Stimulated activated CD4-positive, alpha-beta T cell treated with anti-CD3 and anti-CD28 coated beads, Interleukin-4, amount 100 ng/mL, for 1 hour (primary cell): Measurements from ENCODE around the gene MATCAP1.

Source experiments
- DNase-seq: peaks from one replicate; pipeline ENCODE4 v3.0.0-alpha.2; 2020

Gene MATCAP1

DNA sequence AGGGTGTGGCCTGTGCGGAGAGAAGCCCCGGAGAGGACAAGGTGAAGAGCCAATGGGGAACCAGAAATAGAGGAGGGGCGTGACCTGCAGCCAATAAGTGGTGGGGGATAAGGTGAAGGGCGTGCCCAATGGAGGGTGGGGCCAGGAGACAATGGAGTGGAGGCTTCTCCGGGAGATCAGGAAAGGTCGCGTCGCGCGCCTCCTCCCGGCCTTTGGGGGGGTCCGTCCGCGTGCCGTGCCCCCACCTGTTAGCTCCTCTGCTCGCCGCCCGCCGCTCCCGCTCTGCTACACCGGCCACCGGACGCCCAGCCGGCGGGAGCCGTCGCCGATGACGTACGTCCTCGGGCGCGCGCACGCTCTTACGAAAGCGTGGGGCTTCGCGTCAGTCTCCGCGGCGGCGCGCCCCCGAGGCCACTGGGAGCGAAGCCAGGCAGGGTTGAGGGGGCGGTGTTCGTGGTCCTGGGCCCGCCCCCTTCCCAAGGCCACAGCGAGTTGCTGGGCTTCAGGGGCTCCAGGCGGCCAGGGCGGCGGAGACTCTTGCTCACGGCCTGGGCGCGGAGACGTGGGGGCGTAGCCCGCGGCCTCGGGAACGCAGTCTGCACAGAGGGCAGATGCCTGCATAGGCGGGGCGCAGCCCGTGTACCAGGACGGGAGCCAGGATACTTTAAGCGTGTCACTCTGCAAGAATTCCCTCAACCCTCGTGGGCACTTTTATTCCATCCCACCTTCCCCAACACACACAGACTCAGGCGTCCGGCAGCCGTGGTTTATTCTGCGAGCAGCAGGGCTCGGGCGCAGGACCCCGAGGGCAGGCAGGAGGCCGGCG is at the start of gene MATCAP1:
Gene MATCAP1 (minus strand): TSS at position 337 of the 826 bp plus-strand sequence. CDS start 3,353 bp downstream, outside the sequence.
- DNase-seq: peak; percentile 90

GRCh38 chr16:67230809-67231660 is 47.3 kb upstream of the MATCAP1 start:
- DNase-seq: no peak

- DNase-seq: no peak
Measured at GRCh38 chr16:67229906-67230808, 46.4 kb upstream of the MATCAP1 start.

DNA sequence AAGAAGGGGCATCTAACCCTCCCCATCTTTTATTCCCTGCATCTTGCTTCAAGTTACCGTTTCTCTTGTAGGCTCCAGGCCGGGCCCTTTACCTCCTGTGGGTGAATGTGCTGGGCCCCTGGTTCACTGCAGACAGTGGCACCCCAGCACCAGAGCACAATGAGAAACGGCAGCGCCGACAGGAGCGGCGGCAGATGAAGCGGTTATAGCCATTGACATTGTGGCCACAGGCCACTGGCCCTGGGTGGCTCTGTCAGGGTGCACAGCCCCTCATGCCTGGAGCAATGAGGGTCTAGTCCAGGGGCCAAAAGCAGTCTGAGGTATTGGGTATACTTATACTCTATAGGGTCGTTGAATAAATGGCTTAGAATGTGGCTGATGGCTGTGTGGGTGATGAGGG is 45.1 kb upstream of the MATCAP1 start:
- no peak for DNase-seq

DNA sequence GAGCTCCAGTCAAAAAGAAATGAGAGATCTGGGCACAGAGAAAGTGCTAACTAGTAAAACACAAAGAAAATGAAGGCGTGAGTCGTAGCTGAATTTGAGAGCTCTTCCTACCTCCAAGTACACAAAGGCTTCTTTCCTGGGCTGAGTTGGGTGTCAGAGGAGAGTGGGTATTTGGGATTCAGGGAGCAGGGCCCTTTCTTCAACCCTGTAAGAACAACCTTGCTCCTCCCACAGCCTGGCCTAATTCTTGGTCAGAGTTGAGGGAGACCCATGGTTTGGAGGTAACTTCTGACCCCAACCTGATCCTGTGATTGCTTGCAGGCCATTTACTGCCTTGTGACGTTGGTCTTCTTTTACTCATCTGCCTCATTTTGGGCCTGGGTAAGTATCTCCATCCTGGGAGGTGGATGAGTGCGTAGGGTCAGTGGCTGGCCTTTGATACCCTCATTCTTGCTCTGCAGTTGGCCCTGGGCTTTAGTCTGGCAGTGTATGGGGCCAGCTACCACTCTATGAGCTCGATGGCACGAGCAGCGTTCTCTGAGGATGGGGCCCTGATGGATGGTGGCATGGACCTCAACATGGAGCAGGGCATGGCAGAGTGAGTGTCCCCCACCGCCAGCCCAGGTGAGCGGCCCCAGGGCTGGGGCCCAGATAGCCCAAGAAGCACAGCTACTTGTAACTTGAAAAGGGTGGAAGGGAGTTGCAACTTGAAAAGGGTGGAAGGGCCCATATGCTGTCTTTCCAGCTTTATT is 44.4 kb upstream of the MATCAP1 start:
- no peak for DNase-seq

DNA sequence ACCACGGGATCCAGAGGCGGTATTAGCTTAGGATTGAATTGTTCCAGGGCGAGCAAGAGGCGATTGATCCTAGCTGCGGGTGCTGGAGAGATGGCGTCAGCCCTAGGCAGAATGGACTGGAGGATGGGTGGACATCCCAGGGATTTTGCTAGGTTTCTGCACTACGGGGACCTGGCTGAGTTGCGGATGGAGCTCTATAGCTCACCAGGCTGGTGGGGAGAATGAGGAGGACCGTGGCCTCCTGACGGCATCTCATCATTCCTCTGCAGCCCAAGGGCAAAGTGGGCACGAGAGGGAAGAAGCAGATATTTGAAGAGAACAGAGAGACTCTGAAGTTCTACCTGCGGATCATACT is 43.8 kb upstream of the MATCAP1 start:
- DNase-seq: no peak

DNA sequence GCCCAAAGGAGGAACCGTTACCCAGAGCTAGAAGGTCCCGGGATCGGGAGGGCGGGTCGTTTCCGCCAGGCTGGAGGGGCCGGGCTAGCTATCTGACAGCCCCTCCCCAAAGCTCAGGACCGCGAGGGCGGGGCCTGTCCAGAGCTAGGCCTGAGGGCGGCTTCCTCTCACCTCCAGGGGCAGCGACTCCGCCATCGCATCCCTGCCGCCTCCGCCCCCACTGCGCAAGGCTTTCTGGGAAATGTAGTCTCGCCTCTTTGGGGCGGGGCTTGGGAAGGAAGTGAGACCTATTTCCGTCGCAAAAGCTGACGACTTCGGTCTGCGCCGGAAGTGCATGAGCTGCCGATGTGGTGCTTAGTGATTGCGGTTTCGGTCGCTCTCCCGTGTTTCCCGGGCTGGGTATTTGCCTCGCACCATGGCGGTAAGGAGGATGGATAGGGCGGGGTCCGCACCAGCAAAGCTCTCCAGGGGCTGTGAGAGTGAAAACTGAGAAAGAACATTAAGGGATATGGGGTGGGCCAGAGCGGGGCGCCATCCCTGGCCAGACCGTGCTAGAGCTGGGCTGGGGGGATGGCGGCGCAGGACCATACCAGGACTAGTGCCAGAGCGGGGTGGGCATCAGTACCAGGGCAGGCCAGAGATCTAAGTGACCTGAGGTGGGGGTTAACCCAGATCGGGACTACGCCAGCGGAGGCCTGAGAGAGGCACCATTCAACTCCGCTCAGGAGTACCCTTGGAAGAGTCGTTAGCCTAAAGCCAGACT is 43.2 kb upstream of the MATCAP1 start, which contains the start of gene TMEM208:
Gene TMEM208 (plus strand): TSS at position 327 of the 763 bp plus-strand sequence. CDS start 89 bp downstream, at position 416.
- peak; percentile 97 for DNase-seq

DNA sequence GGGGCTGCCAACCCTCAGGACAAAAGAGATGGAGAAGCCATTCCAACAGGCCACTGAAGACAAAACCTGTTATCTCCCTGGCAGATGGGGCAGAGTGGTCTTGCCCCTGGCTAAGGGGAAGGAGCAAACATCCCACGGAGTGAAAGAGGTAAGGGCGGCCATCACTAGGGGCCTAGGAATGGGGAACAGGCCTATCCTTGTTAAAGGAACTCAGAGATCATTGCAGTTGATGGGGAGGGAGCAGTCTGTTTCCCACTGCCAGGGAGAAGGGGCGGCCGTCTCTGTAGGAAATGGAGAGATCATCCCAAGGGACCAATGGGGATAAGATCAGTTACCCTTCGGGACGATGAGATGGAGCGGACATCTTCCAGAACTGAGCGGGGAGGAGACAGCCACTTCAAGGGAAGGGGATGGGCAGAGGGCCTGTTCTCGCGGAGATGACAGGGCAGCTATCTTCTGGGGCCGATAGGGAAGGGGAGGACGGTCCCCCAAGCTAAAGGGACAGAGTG is 42.6 kb upstream of the MATCAP1 start:
- DNase-seq: no peak

- no peak for DNase-seq
Measured at GRCh38 chr16:67223992-67224391, 40.2 kb upstream of the MATCAP1 start.

- DNase-seq: no peak
Measured at GRCh38 chr16:67216612-67217490, 33.1 kb upstream of the MATCAP1 start.

DNA sequence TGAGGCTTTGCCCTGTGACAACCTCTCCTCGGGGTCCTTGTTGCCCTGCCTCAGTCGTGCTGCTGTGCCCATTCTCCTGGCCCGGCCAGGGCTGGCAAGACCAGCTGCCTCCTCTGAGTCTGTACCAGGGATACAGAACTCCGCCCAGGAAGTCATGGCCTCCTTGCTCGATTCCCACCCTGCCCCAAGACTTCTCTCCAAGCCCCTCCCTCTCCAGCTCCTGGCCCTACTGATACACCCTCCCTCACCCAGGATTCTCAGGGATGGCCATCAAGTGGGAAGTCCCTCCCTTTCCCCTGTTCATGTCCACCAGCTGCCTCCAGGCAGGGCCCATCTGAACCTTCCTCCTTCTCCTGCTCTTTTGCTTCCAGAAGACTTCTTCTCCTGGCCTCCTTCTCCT is 31.9 kb upstream of the MATCAP1 start:
- no peak for DNase-seq

DNA sequence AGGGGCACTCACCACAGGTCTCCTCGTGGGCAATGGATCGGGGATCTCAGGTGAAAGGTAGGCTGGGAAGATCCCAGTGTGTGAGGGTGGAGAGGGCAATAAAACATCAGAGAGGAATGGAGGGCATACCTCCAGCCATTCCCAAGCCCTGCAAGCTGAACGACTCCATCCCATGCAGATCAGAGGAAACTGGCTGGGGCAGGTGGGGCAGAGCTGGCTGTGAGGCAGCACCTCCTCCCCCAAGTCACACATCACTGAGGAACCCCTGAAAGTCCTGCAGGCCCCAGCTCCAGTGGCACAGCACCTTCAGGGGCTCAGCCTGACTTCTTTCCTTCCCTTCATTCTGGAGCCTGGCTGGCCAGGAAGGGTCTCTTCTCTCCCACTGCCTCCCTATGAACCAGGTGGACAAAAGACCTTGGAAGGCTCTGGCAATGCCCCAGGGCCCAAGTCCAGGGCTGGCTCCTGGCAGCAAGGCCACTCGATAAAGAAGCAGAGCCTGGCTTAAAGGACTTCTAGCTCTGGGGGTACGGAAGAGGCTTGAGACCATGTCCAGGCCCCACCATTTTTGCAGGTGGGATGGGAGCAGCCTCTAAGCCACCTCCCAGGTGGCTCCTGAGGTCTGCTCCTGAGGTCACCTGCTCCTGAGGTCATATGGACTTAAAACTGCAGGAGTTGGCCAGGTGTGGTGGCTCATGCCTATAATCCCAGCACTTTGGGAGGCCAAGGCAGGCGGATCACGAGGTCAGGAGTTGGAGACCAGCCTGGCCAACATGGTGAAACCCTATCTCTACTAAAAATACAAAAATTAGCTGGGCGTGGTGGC is 29.6 kb upstream of the MATCAP1 start:
- no peak for DNase-seq

- no peak for DNase-seq
Measured at GRCh38 chr16:67212766-67213165, 29.0 kb upstream of the MATCAP1 start.

DNA sequence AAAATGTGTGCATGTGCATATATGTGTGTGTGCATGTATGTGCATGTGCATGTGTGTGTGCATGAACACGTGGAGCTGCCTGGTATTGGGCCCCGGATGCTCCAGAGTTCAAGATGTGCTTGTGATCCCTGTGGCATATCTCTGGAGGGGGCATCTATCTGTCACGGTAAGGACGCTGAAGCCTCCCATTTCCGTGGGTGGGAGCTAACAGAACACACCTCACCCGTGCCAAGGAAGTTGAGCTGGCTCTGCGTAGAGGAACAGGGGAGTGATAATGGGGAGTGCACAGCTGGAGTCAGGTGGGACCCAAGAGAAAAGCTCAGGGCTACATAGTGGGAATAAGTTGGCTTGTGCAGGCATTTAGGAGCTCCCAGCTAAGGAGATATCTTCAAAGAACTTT is 27.9 kb upstream of the MATCAP1 start:
- no peak for DNase-seq

DNA sequence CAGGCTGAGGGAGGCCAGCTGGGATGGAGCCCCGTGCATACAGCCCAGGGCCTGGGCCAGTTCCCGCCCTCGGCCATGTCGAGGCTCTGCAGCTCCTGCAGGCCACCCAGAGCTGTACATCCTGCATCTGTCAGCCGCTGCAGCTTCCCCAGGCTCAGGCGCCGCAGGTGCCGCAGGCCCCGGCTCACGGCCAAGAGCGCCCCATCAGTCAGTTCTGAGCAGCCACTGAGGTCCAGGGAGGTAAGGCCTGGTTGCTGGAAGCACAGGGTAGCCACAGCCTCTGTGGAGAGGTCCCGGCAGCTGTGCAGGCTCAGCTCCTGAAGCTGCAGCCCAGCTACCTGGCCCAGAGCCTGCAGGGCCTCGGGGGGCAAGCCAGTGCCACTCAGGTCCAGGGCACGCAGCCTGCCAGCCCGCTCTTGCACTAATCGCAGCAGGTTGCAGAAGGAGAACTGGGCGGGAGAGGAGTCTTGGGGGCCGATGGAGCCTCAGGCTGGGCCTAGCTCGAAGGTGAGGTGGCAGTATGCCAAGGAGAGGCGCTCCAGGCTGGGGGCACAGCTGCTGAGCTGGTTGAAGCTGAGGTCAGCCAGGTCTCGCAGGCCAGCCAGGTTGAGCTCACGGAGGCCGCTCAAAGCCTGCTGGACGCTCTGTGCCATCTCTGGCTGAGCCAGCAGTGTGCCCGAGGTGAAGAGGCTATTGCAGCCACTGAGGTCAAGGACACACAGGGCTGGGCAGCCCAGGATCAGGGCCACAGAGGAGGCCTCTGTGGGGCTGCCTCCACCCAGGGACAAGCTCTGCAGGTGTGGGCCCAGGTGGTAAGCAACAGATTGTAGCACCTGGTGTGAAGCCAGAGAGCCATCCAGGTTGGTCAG is 26.5 kb upstream of the MATCAP1 start:
- DNase-seq: no peak

DNA sequence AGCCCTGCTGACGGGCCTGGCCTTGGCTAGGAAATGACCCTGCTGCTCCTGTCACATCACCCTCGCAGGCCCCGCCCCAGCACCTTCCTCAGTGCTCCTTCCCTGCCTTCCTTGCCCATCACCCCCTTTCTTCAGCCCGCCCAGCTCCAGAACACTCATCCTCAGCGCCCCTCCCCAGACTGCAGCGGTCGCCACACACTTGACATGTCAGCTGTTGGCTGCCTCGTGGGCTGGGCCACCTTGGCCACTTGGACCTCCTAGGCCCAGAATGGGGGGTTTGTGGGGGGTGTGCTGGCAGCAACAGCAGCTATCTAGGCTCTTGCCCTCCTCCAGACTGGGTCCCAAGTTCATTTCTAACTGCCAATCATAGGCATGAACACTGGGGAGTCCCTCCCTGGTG is 25.8 kb upstream of the MATCAP1 start:
- no peak for DNase-seq

DNA sequence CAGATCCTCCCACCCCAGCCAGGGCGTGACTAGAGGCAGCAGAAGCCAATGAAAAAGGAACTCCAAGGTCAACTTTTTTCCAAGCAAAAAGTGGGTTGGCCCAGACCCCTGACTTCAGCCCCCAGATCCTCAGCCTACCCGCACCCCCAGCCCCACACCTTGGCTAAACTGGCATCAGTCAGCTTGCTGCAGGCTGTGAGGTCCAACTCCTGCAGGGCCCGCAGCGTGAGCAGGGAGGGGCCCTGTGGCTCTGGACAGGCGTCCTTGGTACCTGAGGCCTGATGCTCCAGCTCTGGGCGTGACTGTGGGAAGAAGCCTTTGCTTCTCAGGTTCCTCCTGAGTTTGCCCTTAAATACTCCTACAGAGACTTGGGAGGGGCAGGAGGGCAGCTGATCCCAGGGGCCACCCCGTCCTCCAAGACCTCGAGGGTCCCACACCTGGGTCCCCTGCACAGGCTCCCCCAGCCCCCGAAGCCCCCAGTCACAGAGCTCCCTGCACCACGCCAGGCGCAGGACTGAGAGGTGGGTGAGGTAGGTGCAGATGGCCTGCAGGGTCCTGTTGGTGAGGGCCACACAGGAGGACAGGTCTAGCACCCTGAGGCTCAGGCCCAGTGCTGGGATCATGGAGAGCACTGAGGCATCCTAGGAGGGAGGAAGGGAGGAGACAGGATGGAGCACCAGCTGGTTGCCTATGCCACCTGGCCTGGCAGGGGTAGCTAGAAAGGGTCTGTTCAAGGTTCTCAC is 24.6 kb upstream of the MATCAP1 start:
- DNase-seq: no peak
